ENCODE data around the gene EPHB1. TPM values are rescaled to one million over a fixed set of nuclear protein-coding genes. Genes with fewer than 3 reads are reported as not detected.

EPHB1 gene
- polyA plus RNA-seq, 1 of the 3 experiments (the other 2 are of a cell fraction), result 1.2 TPM

- TF ChIP-seq REST (IDR thresholded peaks at IDR 0.05; ENCODE audit: low read depth, low read length) (no peak), YY1 (IDR thresholded peaks at IDR 0.05; ENCODE audit: low read depth) (no peak)
These were observed 509.3 kb downstream of the EPHB1 start (continued) for GRCh38 chr3:135304378-135304777.

Small RNA genes lying within 50 kb of the gene (small RNA-seq; reads per million reads assigned to genes)
- gene RNA5SP141, result 0 to 2.6 (median 0.21) reads per million in 7 experiments
- 0 reads per million in 7 experiments for gene RNU6-1174P

Other genes with a start within 250 kb of the EPHB1 start
- 1.9 and 2.4 TPM in 2 replicates for gene KY, start 144.2 kb upstream of the EPHB1 start, polyA plus RNA-seq (2012; rRNA removed)